HepG2 (cell line): ENCODE results near the gene TNNI3. TPM values are rescaled to one million over a fixed set of nuclear protein-coding genes. Genes with fewer than 3 reads are reported as not detected.

Experiments used
- ATAC-seq: fragments of 200-7000 bp; cut with Tn5 transposase; 3 replicates; pipeline ENCODE4 v1.9.1; 2020; ENCODE audit warnings: mild to moderate bottlenecking, moderate library complexity
- BruUV-seq: library from RNA; stranded (reverse); fragments of 400-500 nt; replicated peaks from 2 replicates; lab custom pipeline; 2021; lab: Mats Ljungman, UMichigan
- CTCF ChIA-PET: fragments of 300-600 bp; formaldehyde crosslinking; extraction: SDS; loops from one replicate; lab custom pipeline; 2021; ENCODE audit warnings: low total read pairs, inconsistent platforms, low intra/inter-chr PET ratio; lab: Yijun Ruan, JAX
- POLR2A ChIA-PET: fragments of 350-600 bp; sonication (Branson Sonifier 250); formaldehyde crosslinking; loops from one replicate; lab custom pipeline; 2020; ENCODE audit warnings: antibody characterized with exemption, inconsistent platforms; lab: Yijun Ruan, JAX
- DNase-seq: peaks from one replicate; pipeline ENCODE4 v3.0.0-alpha.2; 2015; ENCODE audit warnings: low spot score
- FAIRE-seq: peaks from 3 replicates; lab custom pipeline; 2011; peaks lifted over from hg19 to GRCh38; lab: Jason Lieb, UNC
- H2AFZ ChIP-seq: one replicate; pipeline ENCODE4 v1.6.1; 2011; ENCODE audit warnings: low read length, inconsistent platforms
- H3K27ac ChIP-seq: fragments of 300-600 bp; 3 replicates; pipeline ENCODE4 v1.8.0; 2011; ENCODE audit warnings: mixed run types, mild to moderate bottlenecking, mixed read lengths, low read length, inconsistent platforms; ENCODE audit not compliant: insufficient read depth; ENCODE audit errors: extremely low read length
- H3K27me3 ChIP-seq, 2 experiments: fragments of 200-600 bp in 1 of 2; 2 replicates in 1 of 2; 3 replicates in 1 of 2; pipeline versions ENCODE4 v1.6.0 to v1.8.0; 2011; ENCODE audit warnings: low read length in 2 of 2, mild to moderate bottlenecking in 2 of 2, moderate library complexity in 2 of 2, inconsistent platforms in 1 of 2; ENCODE audit not compliant: insufficient read depth in 2 of 2, control insufficient read depth in 1 of 2
- H3K36me3 ChIP-seq, 2 experiments: fragments of 200-600 bp in 1 of 2; replicated peaks in 1 of 2; 2 replicates in 1 of 2; 3 replicates in 1 of 2; pipeline versions ENCODE4 v1.5.1 to v1.8.0; 2011; ENCODE audit warnings: low read length in 2 of 2, inconsistent platforms in 1 of 2; ENCODE audit not compliant: insufficient read depth in 2 of 2, control insufficient read depth in 1 of 2
- H3K4me1 ChIP-seq: 2 replicates; pipeline ENCODE4 v1.5.1; 2012; ENCODE audit warnings: low read length, inconsistent platforms; ENCODE audit not compliant: insufficient read depth
- H3K4me2 ChIP-seq: 2 replicates; pipeline ENCODE4 v1.6.0; 2011; ENCODE audit warnings: low read depth, low read length, inconsistent platforms
- H3K4me3 ChIP-seq, 3 experiments: fragments of 200-600 bp in 1 of 3; sonication (generic), shearing (Covaris generic) in 1 of 3; replicated peaks in 1 of 3; 2 replicates each; pipeline ENCODE4 v1.5.1; 2011 to 2016; ENCODE audit warnings: low read length in 3 of 3, inconsistent platforms in 2 of 3, low read depth in 2 of 3, mild to moderate bottlenecking in 2 of 3, control low read depth in 1 of 3, mixed read lengths in 1 of 3; ENCODE audit not compliant: insufficient read depth in 1 of 3
- H3K79me2 ChIP-seq: one replicate; pipeline ENCODE4 v1.6.1; 2011; ENCODE audit warnings: low read length, inconsistent platforms; ENCODE audit not compliant: insufficient read depth
- H3K9ac ChIP-seq: 2 replicates; pipeline ENCODE4 v1.6.0; 2011; ENCODE audit warnings: mild to moderate bottlenecking, low read depth, low read length, inconsistent platforms; ENCODE audit not compliant: insufficient read depth
- H3K9me3 ChIP-seq: 2 replicates; pipeline ENCODE4 v1.5.1; 2012; ENCODE audit warnings: mild to moderate bottlenecking, low read length
- H4K20me1 ChIP-seq: 2 replicates; pipeline ENCODE4 v1.6.0; 2011; ENCODE audit warnings: inconsistent platforms, mild to moderate bottlenecking, low read length, moderate library complexity; ENCODE audit not compliant: insufficient read depth
- AHR ChIP-seq: IDR thresholded peaks from 2 replicates; pipeline ENCODE4 v1.6.1; 2018; ENCODE audit warnings: missing genetic modification reagents, missing compliant biosample characterization
- GABPA ChIP-seq, 2 experiments: IDR thresholded peaks; 2 replicates each; pipeline ENCODE4 v1.6.1; 2011 to 2016; ENCODE audit warnings: low read depth in 2 of 2, low read length in 1 of 2, missing biosample characterization in 1 of 2, missing genetic modification characterization in 1 of 2
- NONO ChIP-seq, 2 experiments: fragments of 450-650 bp in 1 of 2; sonication (generic) in 1 of 2; formaldehyde crosslinking in 1 of 2; IDR thresholded peaks in 1 of 2; conservative IDR thresholded peaks in 1 of 2; 2 replicates each; pipeline versions ENCODE4 v1.6.1 to v1.8.0; 2017 to 2022; ENCODE audit warnings: mild to moderate bottlenecking in 1 of 2, missing genetic modification reagents in 1 of 2, moderate library complexity in 1 of 2
- NRL ChIP-seq: sonication (generic); formaldehyde crosslinking; IDR thresholded peaks from 2 replicates; pipeline ENCODE4 v1.5.0; 2020; ENCODE audit warnings: missing genetic modification reagents, mild to moderate bottlenecking, moderate library complexity, borderline replicate concordance
- PCBP2 ChIP-seq: fragments of 200-400 bp; formaldehyde crosslinking; optimal IDR thresholded peaks from 2 replicates; pipeline ENCODE3; 2018; ENCODE audit warnings: low read length, low read depth; ENCODE audit not compliant: poor library complexity, severe bottlenecking
- RFX3 ChIP-seq: IDR thresholded peaks from 2 replicates; pipeline ENCODE4 v1.6.1; 2016; ENCODE audit warnings: missing biosample characterization, missing genetic modification reagents
- TARDBP ChIP-seq: sonication (generic); formaldehyde crosslinking; IDR thresholded peaks from 2 replicates; pipeline ENCODE4 v1.8.0; 2022; ENCODE audit warnings: mild to moderate bottlenecking, missing genetic modification reagents
- U2AF2 ChIP-seq: fragments of 200-400 bp; formaldehyde crosslinking; IDR thresholded peaks from 2 replicates; pipeline ENCODE4 v1.6.1; 2017; ENCODE audit warnings: low read depth, mild to moderate bottlenecking, low read length
- ZEB1 ChIP-seq: IDR thresholded peaks from 2 replicates; pipeline ENCODE4 v1.6.1; 2012; ENCODE audit warnings: mild to moderate bottlenecking, low read depth, inconsistent platforms; ENCODE audit not compliant: insufficient replicate concordance
- ZFY ChIP-seq: sonication (generic); formaldehyde crosslinking; IDR thresholded peaks from 2 replicates; pipeline ENCODE4 v1.4.0; 2020; ENCODE audit warnings: missing genetic modification reagents
- WGBS: methylation state at CpG from one replicate; pipeline ENCODE4 v1.1.6; 2017; ENCODE audit warnings: low lambda C conversion rate; 5-methylcytosine and 5-hydroxymethylcytosine counted together
- in situ Hi-C: cut with HindIII; loops from 2 replicates; pipeline ENCODE4 v1.10.0; 2017; ENCODE audit warnings: low pct_unique_long_range_greater_than_20kb; ENCODE audit not compliant: extremely low pct_ligation_motif_present
- intact Hi-C: fragments of 100-400 bp; cut with micrococcal nuclease; formaldehyde crosslinking; loops from one replicate; pipeline ENCODE4 v1.10.0; 2022; ENCODE audit not compliant: unreplicated experiment
- polyA plus RNA-seq, 8 experiments: library from polyadenylated mRNA; depleted of rRNA in 3 of 8; stranded (reverse) in 7 of 8; unstranded in 1 of 8; fragments of >200 nt; fragmentation: Illumina TruSeq in 4 of 8; extraction: Trizol in 4 of 8; gene quantifications; 2 replicates each; pipeline versions ENCODE4 v1.2.1 to v1.2.3, GENCODE V29; 2011 to 2016; ENCODE audit warnings: low read depth in 4 of 8, missing spikeins in 1 of 8, mixed read lengths in 1 of 8; ENCODE audit not compliant: insufficient read depth in 1 of 8
- total RNA-seq, 5 experiments: library from RNA; depleted of rRNA; stranded (reverse); fragments of >200 nt; fragmentation: Illumina TruSeq; extraction: Trizol; gene quantifications; 2 replicates each; pipeline ENCODE4 v1.2.3, GENCODE V29; 2016; ENCODE audit warnings: low read depth in 1 of 5
- TF ChIP-seq, protein P1 (sequence below): sonication (generic); formaldehyde crosslinking; IDR thresholded peaks from 2 replicates; pipeline ENCODE4 v1.5.0; 2020; ENCODE audit warnings: mild to moderate bottlenecking, missing genetic modification reagents, borderline replicate concordance
- TF ChIP-seq, protein P2 (sequence below): IDR thresholded peaks from 2 replicates; pipeline ENCODE4 v1.6.1; 2012; ENCODE audit warnings: inconsistent platforms
- TF ChIP-seq, protein P3 (sequence below): sonication (generic); formaldehyde crosslinking; IDR thresholded peaks from 2 replicates; pipeline ENCODE4 v1.9.0; 2022; ENCODE audit warnings: missing genetic modification reagents, mild to moderate bottlenecking, borderline replicate concordance
- TF ChIP-seq, protein P4 (sequence below): conservative IDR thresholded peaks from 2 replicates; pipeline ENCODE4 v1.6.1; 2018; ENCODE audit warnings: missing genetic modification reagents

TNNI3 gene
- total and polyA plus RNA-seq, 2 of the 13 experiments (the other 11 are each of a cell fraction or from before 2014, with no cell fraction given) = 3.5 to 3.7 TPM

DNA sequence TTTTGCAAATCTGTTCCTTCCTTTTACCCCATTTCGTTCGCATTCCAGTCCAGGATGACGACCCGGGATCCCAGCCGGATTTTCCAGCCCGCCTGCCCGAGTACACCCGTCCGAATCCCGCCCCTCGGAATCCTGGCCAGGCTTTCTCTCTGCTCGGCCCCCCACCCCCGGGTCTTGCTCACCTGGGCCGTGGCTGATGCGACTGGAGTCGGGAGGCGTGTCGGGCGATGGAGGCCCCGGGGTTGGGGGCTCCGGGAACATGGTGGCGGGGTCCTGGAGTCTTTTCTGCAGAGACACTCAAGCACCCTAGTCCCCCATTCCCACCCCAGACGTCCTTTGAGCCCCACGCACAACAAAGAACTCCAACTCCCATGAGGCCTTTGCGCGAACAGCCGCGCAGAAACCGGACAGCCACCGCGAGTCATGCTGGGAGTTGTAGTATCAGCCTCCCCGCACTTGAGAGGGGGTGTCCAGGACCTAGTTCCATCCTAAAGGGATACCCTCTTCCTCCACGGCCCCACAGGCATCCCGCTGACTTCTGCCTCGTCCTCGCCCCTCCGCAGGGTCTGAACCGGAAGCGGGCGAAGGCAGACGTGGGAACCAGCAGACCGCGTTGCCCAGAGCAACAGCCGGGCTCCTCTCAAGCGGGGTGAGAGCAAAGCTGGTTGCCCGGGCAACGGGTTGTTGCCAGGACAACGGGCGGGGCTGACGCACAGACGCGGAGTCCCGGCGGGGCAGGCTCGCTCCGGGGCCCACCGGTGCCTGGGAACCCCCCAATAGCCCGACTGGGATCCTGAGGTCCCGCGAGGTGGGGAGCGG is 21.5 kb upstream of the TNNI3 start:
- Histone ChIP-seq H3K4me2 (peak overlapping the region; percentile 84), H3K36me3 (peaks cover 0 to 4% of the 10 kb centered on the region in 2 experiments; a peak in 3 of 5 replicates), H3K27me3 (peaks cover 3 to 36% of the 10 kb centered on the region in 2 experiments; a peak in 4 of 5 replicates), H2AFZ (no peak overlapping the region), H3K27ac (no peak overlapping the region), H3K9ac (no peak overlapping the region), H4K20me1 (peaks cover 13% of the 10 kb centered on the region; the same call in 1 of the 2 replicates), H3K9me3 (no peaks in the 10 kb centered on the region), H3K4me3 (peak overlapping the region in 2 of 3 experiments; percentile 15 to 62; a peak in 2 of 6 replicates), H3K79me2 (no peaks in the 10 kb centered on the region), H3K4me1 (peaks cover 21% of the 10 kb centered on the region)
- ChIA-PET POLR2A (interaction anchor here (2.8 kb wide), 1 partner anchor 28 kb away, joined by 9 read pairs; no protein-coding TSS in a partner anchor), CTCF (no interaction called here)
- in situ Hi-C loops (no loop called here), intact Hi-C loops (no loop called here)
- 13% methylated on average over 25 of the region's 61 CpGs for WGBS
- ATAC-seq = peak; percentile 61
- no peak for FAIRE-seq
- DNase-seq = peak; percentile 34
- no TSS peak for BruUV-seq
- TF ChIP-seq, protein P1, sequence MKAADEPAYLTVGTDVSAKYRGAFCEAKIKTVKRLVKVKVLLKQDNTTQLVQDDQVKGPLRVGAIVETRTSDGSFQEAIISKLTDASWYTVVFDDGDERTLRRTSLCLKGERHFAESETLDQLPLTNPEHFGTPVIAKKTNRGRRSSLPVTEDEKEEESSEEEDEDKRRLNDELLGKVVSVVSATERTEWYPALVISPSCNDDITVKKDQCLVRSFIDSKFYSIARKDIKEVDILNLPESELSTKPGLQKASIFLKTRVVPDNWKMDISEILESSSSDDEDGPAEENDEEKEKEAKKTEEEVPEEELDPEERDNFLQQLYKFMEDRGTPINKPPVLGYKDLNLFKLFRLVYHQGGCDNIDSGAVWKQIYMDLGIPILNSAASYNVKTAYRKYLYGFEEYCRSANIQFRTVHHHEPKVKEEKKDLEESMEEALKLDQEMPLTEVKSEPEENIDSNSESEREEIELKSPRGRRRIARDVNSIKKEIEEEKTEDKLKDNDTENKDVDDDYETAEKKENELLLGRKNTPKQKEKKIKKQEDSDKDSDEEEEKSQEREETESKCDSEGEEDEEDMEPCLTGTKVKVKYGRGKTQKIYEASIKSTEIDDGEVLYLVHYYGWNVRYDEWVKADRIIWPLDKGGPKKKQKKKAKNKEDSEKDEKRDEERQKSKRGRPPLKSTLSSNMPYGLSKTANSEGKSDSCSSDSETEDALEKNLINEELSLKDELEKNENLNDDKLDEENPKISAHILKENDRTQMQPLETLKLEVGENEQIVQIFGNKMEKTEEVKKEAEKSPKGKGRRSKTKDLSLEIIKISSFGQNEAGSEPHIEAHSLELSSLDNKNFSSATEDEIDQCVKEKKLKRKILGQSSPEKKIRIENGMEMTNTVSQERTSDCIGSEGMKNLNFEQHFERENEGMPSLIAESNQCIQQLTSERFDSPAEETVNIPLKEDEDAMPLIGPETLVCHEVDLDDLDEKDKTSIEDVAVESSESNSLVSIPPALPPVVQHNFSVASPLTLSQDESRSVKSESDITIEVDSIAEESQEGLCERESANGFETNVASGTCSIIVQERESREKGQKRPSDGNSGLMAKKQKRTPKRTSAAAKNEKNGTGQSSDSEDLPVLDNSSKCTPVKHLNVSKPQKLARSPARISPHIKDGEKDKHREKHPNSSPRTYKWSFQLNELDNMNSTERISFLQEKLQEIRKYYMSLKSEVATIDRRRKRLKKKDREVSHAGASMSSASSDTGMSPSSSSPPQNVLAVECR = peak; percentile 45; the same call in 1 of the 2 replicates
- TF ChIP-seq, protein P2, sequence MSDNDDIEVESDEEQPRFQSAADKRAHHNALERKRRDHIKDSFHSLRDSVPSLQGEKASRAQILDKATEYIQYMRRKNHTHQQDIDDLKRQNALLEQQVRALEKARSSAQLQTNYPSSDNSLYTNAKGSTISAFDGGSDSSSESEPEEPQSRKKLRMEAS = peak; percentile 37; the same call in 1 of the 2 replicates
- TF ChIP-seq, protein P3, sequence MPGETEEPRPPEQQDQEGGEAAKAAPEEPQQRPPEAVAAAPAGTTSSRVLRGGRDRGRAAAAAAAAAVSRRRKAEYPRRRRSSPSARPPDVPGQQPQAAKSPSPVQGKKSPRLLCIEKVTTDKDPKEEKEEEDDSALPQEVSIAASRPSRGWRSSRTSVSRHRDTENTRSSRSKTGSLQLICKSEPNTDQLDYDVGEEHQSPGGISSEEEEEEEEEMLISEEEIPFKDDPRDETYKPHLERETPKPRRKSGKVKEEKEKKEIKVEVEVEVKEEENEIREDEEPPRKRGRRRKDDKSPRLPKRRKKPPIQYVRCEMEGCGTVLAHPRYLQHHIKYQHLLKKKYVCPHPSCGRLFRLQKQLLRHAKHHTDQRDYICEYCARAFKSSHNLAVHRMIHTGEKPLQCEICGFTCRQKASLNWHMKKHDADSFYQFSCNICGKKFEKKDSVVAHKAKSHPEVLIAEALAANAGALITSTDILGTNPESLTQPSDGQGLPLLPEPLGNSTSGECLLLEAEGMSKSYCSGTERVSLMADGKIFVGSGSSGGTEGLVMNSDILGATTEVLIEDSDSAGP (CRISPR knock-in tag) = 0 out of 2 replicates have a peak, but pooled peaks have one; percentile 35
- TF ChIP-seq TARDBP (0 out of 2 replicates have a peak, but pooled peaks have one; percentile 5), NONO (IDR thresholded peaks at IDR 0.05) (no peak), NONO (CRISPR knock-in tag; conservative IDR thresholded peaks at IDR 0.05) (peak; percentile 62; the same call in 1 of the 2 replicates), RFX3 (CRISPR knock-in tag) (peak; percentile 95), U2AF2 (peak; percentile 94), GABPA (IDR thresholded peaks at IDR 0.05; ENCODE audit: low read depth, low read length) (peak; percentile 40), GABPA (CRISPR knock-in tag; IDR thresholded peaks at IDR 0.05; ENCODE audit: low read depth) (peak; percentile 77), NRL (CRISPR knock-in tag) (peak; percentile 35; the same call in 1 of the 2 replicates), ZEB1 (no peak), AHR (no peak), PCBP2 (no peak), ZFY (CRISPR knock-in tag) (0 out of 2 replicates have a peak, but pooled peaks have one; percentile 33)
- TF ChIP-seq, protein P4, sequence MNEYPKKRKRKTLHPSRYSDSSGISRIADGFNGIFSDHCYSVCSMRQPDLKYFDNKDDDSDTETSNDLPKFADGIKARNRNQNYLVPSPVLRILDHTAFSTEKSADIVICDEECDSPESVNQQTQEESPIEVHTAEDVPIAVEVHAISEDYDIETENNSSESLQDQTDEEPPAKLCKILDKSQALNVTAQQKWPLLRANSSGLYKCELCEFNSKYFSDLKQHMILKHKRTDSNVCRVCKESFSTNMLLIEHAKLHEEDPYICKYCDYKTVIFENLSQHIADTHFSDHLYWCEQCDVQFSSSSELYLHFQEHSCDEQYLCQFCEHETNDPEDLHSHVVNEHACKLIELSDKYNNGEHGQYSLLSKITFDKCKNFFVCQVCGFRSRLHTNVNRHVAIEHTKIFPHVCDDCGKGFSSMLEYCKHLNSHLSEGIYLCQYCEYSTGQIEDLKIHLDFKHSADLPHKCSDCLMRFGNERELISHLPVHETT = no peak
